Spleen (tissue), 7 donors: ENCODE measurements around the gene RFX8.

Source experiments
- CTCF ChIP-seq, 11 experiments: fragments of 200-600 bp in 7 of 11; fragments of 450-650 bp in 4 of 11; sonication (generic) in 4 of 11; IDR thresholded peaks in 8 of 11; conservative IDR thresholded peaks in 3 of 11; 1 replicate in 7 of 11; 2 replicates in 4 of 11; pipeline versions ENCODE4 v1.4.0 to v1.8.0; 2016 to 2021; ENCODE audit warnings: antibody characterized with exemption in 11 of 11, inconsistent platforms in 4 of 11, mild to moderate bottlenecking in 1 of 11
- POLR2AphosphoS5 ChIP-seq, 3 donors: sonication (generic); formaldehyde crosslinking; IDR thresholded peaks; one replicate each; pipeline ENCODE4 v1.5.1; 2017; ENCODE audit warnings: antibody characterized with exemption in 3 of 3
- donor health status: DM: no; HTN: no; CAD: no; lungs with moderate emphysema.
- donor health status: DM: no; HTN: no; CAD: no.
- donor health status: DM: no; HTN: no; CAD: no.

GRCh38 chr2:101416609-101417008 is 58.3 kb downstream of the RFX8 start:
- no peak for TF ChIP-seq CTCF (IDR thresholded peaks at IDR 0.05 in 8 of 11, conservative IDR thresholded peaks at IDR 0.05 in 3 of 11)
- no peak for TF ChIP-seq POLR2AphosphoS5 (IDR thresholded peaks at IDR 0.05)
